Measurements from ENCODE around the gene GPNMB. TPM values are rescaled to one million over a fixed set of nuclear protein-coding genes. Genes with fewer than 3 reads are reported as not detected.

GPNMB gene
- total RNA-seq = 196 and 209 TPM in 2 replicates

GRCh38 chr7:23246555-23246954 is at the start of gene GPNMB:
Gene GPNMB, plus strand, starts transcription at chr7:23246775. Its CDS starts 83 bp downstream, at chr7:23246858.

GRCh38 chr7:23298885-23299769 is 52.6 kb downstream of the GPNMB start, which contains the start of gene MALSU1:
Gene MALSU1, plus strand, starts transcription at chr7:23299339. Its CDS starts 14 bp downstream, at chr7:23299353.

Other genes starting within 250 kb of the GPNMB start
- 76.6 and 108 TPM in 2 replicates for gene HYCC1, start 232.6 kb upstream of the GPNMB start, total RNA-seq
- gene KLHL7, start 141.0 kb upstream of the GPNMB start, total RNA-seq = 18.5 and 22.1 TPM in 2 replicates
- 14.6 and 15.7 TPM in 2 replicates for gene NUP42, start 64.7 kb upstream of the GPNMB start, total RNA-seq
- gene MALSU1, start 52.6 kb downstream of the GPNMB start, total RNA-seq = 66.0 and 73.8 TPM in 2 replicates
- 14.6 and 17.7 TPM in 2 replicates for gene IGF2BP3, start 223.7 kb downstream of the GPNMB start, total RNA-seq

Measured in cardiac ventricle fibroblast (primary cell).